Measurements from ENCODE around the gene CLP1.

CLP1 gene
- 15.8 to 22.1 reads per million in 2 donors for total RNA-seq

GRCh38 chr11:57657194-57658022 is at the start of gene CLP1:
Gene CLP1, plus strand, starts transcription at chr11:57657762. Its CDS starts 1,715 bp downstream, at chr11:57659477.
- DNase-seq, result peak; percentile 93 to 99 (median 98)

GRCh38 chr11:57610170-57610569 is 47.4 kb upstream of the CLP1 start:
- DNase-seq, result no peak

- no peak for DNase-seq
Observed at GRCh38 chr11:57614234-57614772, 43.3 kb upstream of the CLP1 start.

- DNase-seq, result no peak
Observed at GRCh38 chr11:57615308-57615707, 42.3 kb upstream of the CLP1 start.

- no peak for DNase-seq
Observed at GRCh38 chr11:57616595-57616994, 41.0 kb upstream of the CLP1 start.

- no peak for DNase-seq
Observed at GRCh38 chr11:57618438-57618837, 39.1 kb upstream of the CLP1 start.

- no peak for DNase-seq
Observed at GRCh38 chr11:57619331-57619730, 38.2 kb upstream of the CLP1 start.

- no peak for DNase-seq
Observed at GRCh38 chr11:57620467-57620866, 37.1 kb upstream of the CLP1 start.

GRCh38 chr11:57622263-57622662 is 35.3 kb upstream of the CLP1 start:
- DNase-seq, result no peak

GRCh38 chr11:57624864-57625263 is 32.7 kb upstream of the CLP1 start:
- DNase-seq, result no peak

GRCh38 chr11:57626895-57627294 is 30.7 kb upstream of the CLP1 start:
- no peak for DNase-seq

- no peak for DNase-seq
Observed at GRCh38 chr11:57630171-57630570, 27.4 kb upstream of the CLP1 start.

GRCh38 chr11:57632116-57632515 is 25.4 kb upstream of the CLP1 start:
- DNase-seq, result no peak

- no peak for DNase-seq
Observed at GRCh38 chr11:57633394-57634070, 24.0 kb upstream of the CLP1 start.

GRCh38 chr11:57634311-57634710 is 23.3 kb upstream of the CLP1 start:
- DNase-seq, result no peak

GRCh38 chr11:57635246-57635645 is 22.3 kb upstream of the CLP1 start:
- no peak for DNase-seq

GRCh38 chr11:57637626-57638004 is 19.9 kb upstream of the CLP1 start:
- DNase-seq, result no peak

- no peak for DNase-seq
Observed at GRCh38 chr11:57638005-57638781, 19.4 kb upstream of the CLP1 start.

- peak in 1 of 5 experiments; percentile 57 for DNase-seq
Observed at GRCh38 chr11:57638811-57639320, 18.7 kb upstream of the CLP1 start.

- no peak for DNase-seq
Observed at GRCh38 chr11:57639321-57640067, 18.1 kb upstream of the CLP1 start.

- no peak for DNase-seq
Observed at GRCh38 chr11:57640068-57640800, 17.3 kb upstream of the CLP1 start.

All from T-helper 2 cell (primary cell).